Breast epithelium (tissue), 3 donors: Measurements from ENCODE around the gene HIP1.

ENCODE experiments used
- CTCF ChIP-seq, 3 donors: fragments of 450-650 bp; IDR thresholded peaks; one replicate each; pipeline ENCODE4 v1.5.1; 2016 to 2017; ENCODE audit warnings: antibody characterized with exemption in 3 of 3, mild to moderate bottlenecking in 3 of 3, moderate library complexity in 3 of 3
- POLR2AphosphoS5 ChIP-seq, 3 donors: sonication (generic); formaldehyde crosslinking; IDR thresholded peaks; one replicate each; pipeline ENCODE4 v1.6.1; 2017; ENCODE audit warnings: antibody characterized with exemption in 3 of 3

DNA sequence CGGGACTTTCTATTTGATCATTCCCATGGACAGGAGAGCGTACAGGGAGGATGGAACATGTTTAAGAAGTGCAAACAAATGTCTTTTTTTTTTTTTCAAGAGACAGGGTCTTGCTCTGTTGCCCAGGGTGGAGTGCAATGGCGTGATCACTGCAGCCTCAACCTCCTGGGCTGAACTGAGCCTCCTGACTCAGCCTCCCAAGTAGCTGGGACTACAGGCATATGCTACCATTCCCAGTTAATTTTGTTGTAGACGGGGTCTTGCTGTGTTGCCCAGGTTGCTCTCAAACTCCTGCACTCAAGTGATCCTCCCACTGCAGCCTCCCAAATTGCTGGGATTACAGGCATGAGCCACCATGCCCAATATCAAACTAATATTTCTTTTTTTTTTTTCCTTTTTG is 206.1 kb downstream of the HIP1 start:
- no peak for TF ChIP-seq CTCF (IDR thresholded peaks at IDR 0.05)
- TF ChIP-seq POLR2AphosphoS5 (IDR thresholded peaks at IDR 0.05), result no peak
